ENCODE measurements around the gene TOP2B.

The TOP2B gene

DNA sequence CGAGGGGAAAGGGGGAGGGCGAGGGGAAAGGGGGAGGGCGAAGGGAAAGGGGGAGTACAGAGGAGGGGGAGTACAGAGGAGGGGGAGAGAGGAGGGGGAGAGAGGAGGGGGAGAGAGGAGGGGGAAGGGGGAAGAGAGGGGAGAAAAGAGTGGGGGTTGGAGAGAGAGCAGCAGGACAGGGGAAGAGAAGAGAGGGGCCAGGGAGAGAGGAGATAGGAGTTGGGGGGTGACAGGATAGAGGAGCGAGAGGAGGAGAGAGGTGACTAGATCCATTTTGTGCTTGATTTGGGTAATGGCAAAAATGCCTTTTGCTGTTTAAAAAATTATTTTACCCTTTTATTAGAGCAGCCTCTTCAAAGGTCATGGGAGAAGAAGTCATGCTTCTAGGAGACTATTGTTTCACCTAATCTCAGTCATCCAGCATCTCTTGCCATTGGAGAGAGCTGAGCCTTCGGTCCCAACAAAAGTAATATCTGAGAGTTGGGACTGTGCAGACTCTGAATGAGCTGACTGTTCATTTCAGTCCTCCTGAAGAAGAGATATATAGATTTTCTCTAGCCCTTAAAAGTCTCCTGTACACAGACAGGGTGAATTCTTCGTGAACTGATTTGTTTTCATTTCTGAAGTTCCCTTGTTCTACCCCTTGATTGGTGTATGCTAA lies 15.1 kb upstream of the TOP2B start:
- H3K4me1 Mint-ChIP-seq = no peaks in the 10 kb centered on the region
- H3K27ac Mint-ChIP-seq = no peak overlapping the region
- H3K27me3 Mint-ChIP-seq (ENCODE audit: low read depth) = no peaks in the 10 kb centered on the region
- no peaks in the 10 kb centered on the region for H3K36me3 Mint-ChIP-seq (ENCODE audit: low read depth)
- H3K4me3 Mint-ChIP-seq = no peak overlapping the region
- TF ChIP-seq, protein P1, sequence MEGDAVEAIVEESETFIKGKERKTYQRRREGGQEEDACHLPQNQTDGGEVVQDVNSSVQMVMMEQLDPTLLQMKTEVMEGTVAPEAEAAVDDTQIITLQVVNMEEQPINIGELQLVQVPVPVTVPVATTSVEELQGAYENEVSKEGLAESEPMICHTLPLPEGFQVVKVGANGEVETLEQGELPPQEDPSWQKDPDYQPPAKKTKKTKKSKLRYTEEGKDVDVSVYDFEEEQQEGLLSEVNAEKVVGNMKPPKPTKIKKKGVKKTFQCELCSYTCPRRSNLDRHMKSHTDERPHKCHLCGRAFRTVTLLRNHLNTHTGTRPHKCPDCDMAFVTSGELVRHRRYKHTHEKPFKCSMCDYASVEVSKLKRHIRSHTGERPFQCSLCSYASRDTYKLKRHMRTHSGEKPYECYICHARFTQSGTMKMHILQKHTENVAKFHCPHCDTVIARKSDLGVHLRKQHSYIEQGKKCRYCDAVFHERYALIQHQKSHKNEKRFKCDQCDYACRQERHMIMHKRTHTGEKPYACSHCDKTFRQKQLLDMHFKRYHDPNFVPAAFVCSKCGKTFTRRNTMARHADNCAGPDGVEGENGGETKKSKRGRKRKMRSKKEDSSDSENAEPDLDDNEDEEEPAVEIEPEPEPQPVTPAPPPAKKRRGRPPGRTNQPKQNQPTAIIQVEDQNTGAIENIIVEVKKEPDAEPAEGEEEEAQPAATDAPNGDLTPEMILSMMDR (IDR thresholded peaks at IDR 0.05; ENCODE audit: unreplicated experiment in 3 of 3) = no peak
- H3K9me3 Mint-ChIP-seq = no peaks in the 10 kb centered on the region

DNA sequence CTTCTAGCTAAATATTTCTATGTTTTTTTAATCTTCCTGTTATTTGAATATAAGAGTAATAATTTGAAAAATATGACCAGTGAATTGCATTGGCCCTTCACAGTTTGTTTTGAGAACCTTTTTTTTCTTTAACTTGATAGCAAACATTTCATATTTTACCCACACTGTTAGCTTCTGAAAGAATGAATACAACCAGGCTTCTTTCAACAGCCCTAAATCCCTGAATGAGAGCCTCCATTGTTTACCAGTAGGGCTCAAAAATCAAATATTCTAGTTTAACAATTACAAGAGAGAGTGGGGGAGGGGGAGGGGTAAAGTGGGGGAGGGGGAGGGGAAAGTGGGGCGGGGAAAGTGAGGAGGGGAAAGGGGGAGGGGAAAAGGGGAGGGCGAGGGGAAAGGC lies 14.5 kb upstream of the TOP2B start:
- Mint-ChIP-seq H3K4me3 (no peak overlapping the region), H3K27ac (no peak overlapping the region), H3K27me3 (ENCODE audit: low read depth) (no peaks in the 10 kb centered on the region), H3K36me3 (ENCODE audit: low read depth) (no peaks in the 10 kb centered on the region), H3K4me1 (no peaks in the 10 kb centered on the region), H3K9me3 (no peaks in the 10 kb centered on the region)
- TF ChIP-seq, protein P1 (IDR thresholded peaks at IDR 0.05; ENCODE audit: unreplicated experiment in 3 of 3) = no peak

DNA sequence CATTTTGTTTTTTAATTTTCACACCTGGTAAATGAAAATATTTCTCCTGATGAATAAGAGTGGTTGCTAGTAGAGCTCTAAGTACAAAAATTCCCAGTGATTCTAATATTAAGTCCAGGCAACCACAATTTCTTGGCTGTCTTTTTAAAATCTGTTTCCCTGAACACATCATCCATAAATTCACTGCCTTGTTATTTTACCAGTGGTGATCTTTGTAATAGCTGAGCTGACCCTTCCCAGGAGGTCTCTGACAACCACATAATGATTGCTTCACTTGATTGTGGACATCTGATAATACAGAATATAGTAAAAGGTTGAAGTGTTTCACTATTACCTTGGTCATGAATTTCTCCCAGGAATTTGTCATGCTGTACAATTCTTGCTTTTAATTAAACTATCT lies 13.9 kb upstream of the TOP2B start:
- Mint-ChIP-seq H3K9me3 (no peaks in the 10 kb centered on the region), H3K4me1 (no peaks in the 10 kb centered on the region), H3K36me3 (ENCODE audit: low read depth) (no peaks in the 10 kb centered on the region), H3K27me3 (ENCODE audit: low read depth) (no peaks in the 10 kb centered on the region), H3K4me3 (no peak overlapping the region), H3K27ac (no peak overlapping the region)
- TF ChIP-seq, protein P1 (IDR thresholded peaks at IDR 0.05; ENCODE audit: unreplicated experiment in 3 of 3) = no peak

DNA sequence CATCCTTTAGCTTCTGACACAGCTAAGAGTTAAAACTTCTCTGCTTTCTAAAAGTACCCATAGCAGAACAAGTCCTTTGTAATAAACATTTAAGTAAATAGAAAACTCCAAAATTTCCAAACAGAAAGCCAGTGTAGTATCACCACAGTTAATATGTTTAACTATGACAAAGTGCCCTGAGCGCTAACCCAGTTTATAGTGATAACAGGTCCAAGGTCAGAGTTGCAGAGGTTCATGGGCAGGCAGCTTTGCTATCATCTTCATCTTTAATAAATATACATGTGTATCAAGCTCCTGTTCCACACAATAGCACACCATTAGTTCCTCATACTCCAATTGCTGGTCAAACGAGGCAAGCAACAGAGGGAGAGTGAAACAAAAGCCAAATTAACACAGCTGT lies 12.4 kb upstream of the TOP2B start:
- Mint-ChIP-seq H3K27ac (no peak overlapping the region), H3K36me3 (ENCODE audit: low read depth) (no peaks in the 10 kb centered on the region), H3K27me3 (ENCODE audit: low read depth) (no peaks in the 10 kb centered on the region), H3K9me3 (no peaks in the 10 kb centered on the region), H3K4me3 (no peak overlapping the region), H3K4me1 (no peaks in the 10 kb centered on the region)
- TF ChIP-seq, protein P1 (IDR thresholded peaks at IDR 0.05; ENCODE audit: unreplicated experiment in 3 of 3) = no peak

DNA sequence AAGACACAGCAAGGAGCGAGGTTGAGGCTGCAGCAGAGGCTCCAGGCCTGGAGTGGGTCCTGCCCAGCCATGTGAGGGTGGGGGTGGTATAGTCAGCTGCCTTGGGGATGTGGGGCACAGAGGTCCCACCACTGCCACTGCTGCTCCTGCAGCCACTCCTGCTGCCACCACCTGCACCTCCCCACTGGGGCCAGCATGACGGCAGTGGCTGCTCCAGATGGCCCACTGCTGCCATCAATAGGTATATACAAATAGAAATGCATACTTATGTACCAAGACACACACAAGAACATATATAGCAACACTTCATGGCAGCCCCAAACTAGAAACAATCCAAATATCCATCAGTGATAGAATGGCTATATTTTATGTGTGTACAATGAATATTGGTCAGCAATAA lies 10.0 kb upstream of the TOP2B start:
- TF ChIP-seq, protein P1 (IDR thresholded peaks at IDR 0.05; ENCODE audit: unreplicated experiment in 3 of 3) = no peak
- H3K4me3 Mint-ChIP-seq = no peak overlapping the region
- H3K27ac Mint-ChIP-seq = no peak overlapping the region

DNA sequence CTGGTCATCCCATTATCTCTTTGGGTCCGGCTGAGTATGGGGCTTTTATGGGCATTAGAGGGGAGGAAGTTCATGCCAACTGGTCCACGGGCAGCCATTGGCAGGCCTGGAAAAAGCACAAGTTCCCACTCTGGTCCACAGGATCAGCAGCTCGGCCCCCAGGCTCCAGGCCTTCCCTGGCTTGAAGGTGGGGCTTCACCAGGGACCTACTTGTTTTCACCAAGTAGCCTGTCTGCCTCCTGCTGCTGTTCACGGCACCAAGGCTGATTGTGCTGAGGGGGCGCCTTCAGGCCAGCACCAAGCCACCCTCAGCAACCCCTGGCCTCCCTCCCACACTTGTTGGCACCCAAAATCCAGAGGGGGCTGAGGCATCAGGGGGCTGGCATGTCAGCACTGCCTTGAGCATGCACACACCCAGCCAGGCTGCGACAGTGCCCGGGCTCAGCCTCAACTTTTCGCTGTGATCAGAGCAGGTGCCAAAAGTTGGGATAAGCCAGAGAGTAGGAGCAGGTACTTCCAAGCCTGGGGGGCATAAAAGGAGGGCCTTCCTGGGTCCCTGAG lies 9.1 kb upstream of the TOP2B start:
- no peak overlapping the region for H3K4me3 Mint-ChIP-seq
- H3K4me1 Mint-ChIP-seq = no peaks in the 10 kb centered on the region
- TF ChIP-seq, protein P1 (IDR thresholded peaks at IDR 0.05; ENCODE audit: unreplicated experiment in 3 of 3) = no peak
- H3K9me3 Mint-ChIP-seq = no peaks in the 10 kb centered on the region
- H3K27me3 Mint-ChIP-seq (ENCODE audit: low read depth) = no peaks in the 10 kb centered on the region
- no peak overlapping the region for H3K27ac Mint-ChIP-seq
- H3K36me3 Mint-ChIP-seq (ENCODE audit: low read depth) = no peaks in the 10 kb centered on the region

More for the DNA sequence above, 10.0 kb upstream of the TOP2B start:
- Mint-ChIP-seq H3K4me1 (no peaks in the 10 kb centered on the region), H3K36me3 (ENCODE audit: low read depth) (no peaks in the 10 kb centered on the region), H3K27me3 (ENCODE audit: low read depth) (no peaks in the 10 kb centered on the region), H3K9me3 (no peaks in the 10 kb centered on the region)
